ENCODE results near the gene IRGM. TPM values are rescaled to one million over a fixed set of nuclear protein-coding genes. Genes with fewer than 3 reads are reported as not detected.

IRGM gene
- total and polyA plus RNA-seq, 4 donors: 0.02 to 0.08 TPM; not detected in 2

GRCh38 chr5:150848271-150848670 lies 1.9 kb downstream of the IRGM start:
- no peak overlapping the region for H3K4me3 ChIP-seq (ENCODE audit: low read depth in 1 of 3, low read length in 3 of 3)
- H3K9ac ChIP-seq (ENCODE audit: low read depth in 1 of 2, low read length in 2 of 2): no peak overlapping the region
- H3K36me3 ChIP-seq (ENCODE audit: control insufficient read depth in 4 of 4, insufficient read depth in 3 of 4, low read depth in 1 of 4, low read length in 3 of 4): no peaks in the 10 kb centered on the region
- peaks cover 0 to 3% (median 0%) of the 10 kb centered on the region in 4 donors for H3K9me3 ChIP-seq (ENCODE audit: control insufficient read depth in 4 of 4, low read length in 3 of 4)
- no peaks in the 10 kb centered on the region for H3K4me1 ChIP-seq (ENCODE audit: control insufficient read depth in 4 of 4, insufficient read depth in 4 of 4, low read length in 3 of 4)
- DNase-seq (ENCODE audit: low spot score): no peak
- WGBS: 79% methylated on average over 4 of the region's 4 CpGs
- H3K27me3 ChIP-seq (ENCODE audit: control insufficient read depth in 4 of 4, insufficient read depth in 4 of 4, low read length in 3 of 4): no peaks in the 10 kb centered on the region
- H3K27ac ChIP-seq (ENCODE audit: low read depth in 1 of 2, low read length in 2 of 2): no peak overlapping the region
- TF ChIP-seq RAD21 (IDR thresholded peaks at IDR 0.05) (no peak), GABPA (IDR thresholded peaks at IDR 0.05 in 1 of 2, conservative IDR thresholded peaks at IDR 0.05 in 1 of 2) (no peak), JUND (IDR thresholded peaks at IDR 0.05) (no peak), YY1 (IDR thresholded peaks at IDR 0.05) (no peak), RXRA (IDR thresholded peaks at IDR 0.05) (no peak), EGR1 (IDR thresholded peaks at IDR 0.05; ENCODE audit: low read depth in 2 of 2) (no peak), FOXA2 (IDR thresholded peaks at IDR 0.05) (no peak), FOXA1 (IDR thresholded peaks at IDR 0.05) (no peak), TAF1 (conservative IDR thresholded peaks at IDR 0.05) (no peak), HNF4G (IDR thresholded peaks at IDR 0.05) (no peak), NR2F2 (IDR thresholded peaks at IDR 0.05) (no peak), MAX (IDR thresholded peaks at IDR 0.05) (no peak), SP1 (IDR thresholded peaks at IDR 0.05) (no peak), HNF4A (conservative IDR thresholded peaks at IDR 0.05) (no peak), REST (IDR thresholded peaks at IDR 0.05) (no peak)
- TF ChIP-seq, protein P1, sequence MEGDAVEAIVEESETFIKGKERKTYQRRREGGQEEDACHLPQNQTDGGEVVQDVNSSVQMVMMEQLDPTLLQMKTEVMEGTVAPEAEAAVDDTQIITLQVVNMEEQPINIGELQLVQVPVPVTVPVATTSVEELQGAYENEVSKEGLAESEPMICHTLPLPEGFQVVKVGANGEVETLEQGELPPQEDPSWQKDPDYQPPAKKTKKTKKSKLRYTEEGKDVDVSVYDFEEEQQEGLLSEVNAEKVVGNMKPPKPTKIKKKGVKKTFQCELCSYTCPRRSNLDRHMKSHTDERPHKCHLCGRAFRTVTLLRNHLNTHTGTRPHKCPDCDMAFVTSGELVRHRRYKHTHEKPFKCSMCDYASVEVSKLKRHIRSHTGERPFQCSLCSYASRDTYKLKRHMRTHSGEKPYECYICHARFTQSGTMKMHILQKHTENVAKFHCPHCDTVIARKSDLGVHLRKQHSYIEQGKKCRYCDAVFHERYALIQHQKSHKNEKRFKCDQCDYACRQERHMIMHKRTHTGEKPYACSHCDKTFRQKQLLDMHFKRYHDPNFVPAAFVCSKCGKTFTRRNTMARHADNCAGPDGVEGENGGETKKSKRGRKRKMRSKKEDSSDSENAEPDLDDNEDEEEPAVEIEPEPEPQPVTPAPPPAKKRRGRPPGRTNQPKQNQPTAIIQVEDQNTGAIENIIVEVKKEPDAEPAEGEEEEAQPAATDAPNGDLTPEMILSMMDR (IDR thresholded peaks at IDR 0.05; ENCODE audit: low read depth, low read length, missing input control): no peak
- TF ChIP-seq, protein P2, sequence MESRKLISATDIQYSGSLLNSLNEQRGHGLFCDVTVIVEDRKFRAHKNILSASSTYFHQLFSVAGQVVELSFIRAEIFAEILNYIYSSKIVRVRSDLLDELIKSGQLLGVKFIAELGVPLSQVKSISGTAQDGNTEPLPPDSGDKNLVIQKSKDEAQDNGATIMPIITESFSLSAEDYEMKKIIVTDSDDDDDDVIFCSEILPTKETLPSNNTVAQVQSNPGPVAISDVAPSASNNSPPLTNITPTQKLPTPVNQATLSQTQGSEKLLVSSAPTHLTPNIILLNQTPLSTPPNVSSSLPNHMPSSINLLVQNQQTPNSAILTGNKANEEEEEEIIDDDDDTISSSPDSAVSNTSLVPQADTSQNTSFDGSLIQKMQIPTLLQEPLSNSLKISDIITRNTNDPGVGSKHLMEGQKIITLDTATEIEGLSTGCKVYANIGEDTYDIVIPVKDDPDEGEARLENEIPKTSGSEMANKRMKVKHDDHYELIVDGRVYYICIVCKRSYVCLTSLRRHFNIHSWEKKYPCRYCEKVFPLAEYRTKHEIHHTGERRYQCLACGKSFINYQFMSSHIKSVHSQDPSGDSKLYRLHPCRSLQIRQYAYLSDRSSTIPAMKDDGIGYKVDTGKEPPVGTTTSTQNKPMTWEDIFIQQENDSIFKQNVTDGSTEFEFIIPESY (IDR thresholded peaks at IDR 0.05): no peak
- TF ChIP-seq, protein P3, sequence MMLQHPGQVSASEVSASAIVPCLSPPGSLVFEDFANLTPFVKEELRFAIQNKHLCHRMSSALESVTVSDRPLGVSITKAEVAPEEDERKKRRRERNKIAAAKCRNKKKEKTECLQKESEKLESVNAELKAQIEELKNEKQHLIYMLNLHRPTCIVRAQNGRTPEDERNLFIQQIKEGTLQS (IDR thresholded peaks at IDR 0.05): no peak
